GM12878 (cell line): ENCODE results near the gene ANK2. TPM values are rescaled to one million over a fixed set of nuclear protein-coding genes. Genes with fewer than 3 reads are reported as not detected.

Source experiments
- ATAC-seq: fragments of 200-7000 bp; cut with Tn5 transposase; 3 replicates; pipeline ENCODE4 v1.9.1; 2020; ENCODE audit warnings: mild to moderate bottlenecking, moderate library complexity
- BruUV-seq: library from RNA; stranded (reverse); fragments of 400-500 nt; replicated peaks from 2 replicates; lab custom pipeline; 2021; lab: Mats Ljungman, UMichigan
- CTCF ChIA-PET: fragments of 300-600 bp; sonication (Branson Sonifier 250); formaldehyde crosslinking; extraction: SDS; loops from one replicate; lab custom pipeline; 2021; ENCODE audit warnings: inconsistent platforms; lab: Yijun Ruan, JAX
- POLR2A ChIA-PET: fragments of 350-600 bp; formaldehyde crosslinking; extraction: SDS; loops from one replicate; lab custom pipeline; 2021; ENCODE audit warnings: inconsistent platforms; lab: Charles Lee
- RAD21 ChIA-PET: fragments of 300-600 bp; sonication (Branson Sonifier 250); formaldehyde crosslinking; loops from one replicate; lab custom pipeline; 2023; ENCODE audit warnings: antibody characterized with exemption; ENCODE audit not compliant: unreplicated experiment; lab: Charles Lee
- SMC1A ChIA-PET: fragments of 300-600 bp; sonication (Branson Sonifier 250); formaldehyde crosslinking; loops from one replicate; lab custom pipeline; 2023; ENCODE audit not compliant: unreplicated experiment, uncharacterized antibody; lab: Charles Lee
- DNase-seq: peaks from one replicate; pipeline ENCODE4 v3.0.0-alpha.2; 2011; ENCODE audit warnings: low read depth, low spot score
- FAIRE-seq: peaks from 3 replicates; lab custom pipeline; 2011; peaks lifted over from hg19 to GRCh38; lab: Jason Lieb, UNC
- H2AFZ ChIP-seq: 2 replicates; pipeline ENCODE4 v1.6.0; 2011; ENCODE audit warnings: low read depth, low read length, control low read depth; ENCODE audit not compliant: control insufficient read depth
- H3K27ac ChIP-seq: 2 replicates; pipeline ENCODE4 v1.5.1; 2011; ENCODE audit warnings: control low read depth; ENCODE audit not compliant: control insufficient read depth, insufficient read depth
- H3K27me3 ChIP-seq, 2 experiments: replicated peaks in 1 of 2; 2 replicates each; pipeline versions ENCODE4 v1.6.0 to v1.6.1; 2011; ENCODE audit warnings: low read length in 1 of 2; ENCODE audit not compliant: control insufficient read depth in 2 of 2, insufficient read depth in 2 of 2
- H3K36me3 ChIP-seq, 2 experiments: 2 replicates each; pipeline ENCODE4 v1.5.1; 2011; ENCODE audit warnings: low read length in 1 of 2; ENCODE audit not compliant: control insufficient read depth in 2 of 2, insufficient read depth in 2 of 2
- H3K4me1 ChIP-seq: 2 replicates; pipeline ENCODE4 v1.6.1; 2011; ENCODE audit warnings: mild to moderate bottlenecking, low read length, moderate library complexity, mixed read lengths; ENCODE audit not compliant: control insufficient read depth, insufficient read depth
- H3K4me2 ChIP-seq: 2 replicates; pipeline ENCODE4 v1.6.0; 2011; ENCODE audit warnings: control low read depth; ENCODE audit not compliant: control insufficient read depth, insufficient read depth
- H3K4me3 ChIP-seq: fragments of 200-600 bp; sonication (generic); 2 replicates; pipeline ENCODE4 v1.5.1; 2016
- H3K79me2 ChIP-seq: 2 replicates; pipeline ENCODE4 v1.6.0; 2011; ENCODE audit warnings: low read length; ENCODE audit not compliant: control insufficient read depth, insufficient read depth
- H3K9ac ChIP-seq: 2 replicates; pipeline ENCODE4 v1.8.0; 2011; ENCODE audit warnings: low read length, control low read depth, mixed read lengths; ENCODE audit not compliant: control insufficient read depth, insufficient read depth
- H3K9me3 ChIP-seq: replicated peaks from 3 replicates; pipeline ENCODE4 v1.5.1; 2011; ENCODE audit warnings: mild to moderate bottlenecking, low read length; ENCODE audit not compliant: control insufficient read depth, insufficient read depth
- H4K20me1 ChIP-seq: 2 replicates; pipeline ENCODE4 v1.6.0; 2011; ENCODE audit not compliant: control insufficient read depth, insufficient read depth
- CHD2 ChIP-seq: IDR thresholded peaks from 2 replicates; pipeline ENCODE4 v1.6.1; 2011; ENCODE audit warnings: low read depth, low read length, improper control_type of control experiment, borderline replicate concordance
- DPF2 ChIP-seq: fragments of 450-650 bp; IDR thresholded peaks from 2 replicates; pipeline ENCODE4 v1.6.1; 2017; ENCODE audit warnings: mild to moderate bottlenecking
- EGR1 ChIP-seq, 2 experiments: IDR thresholded peaks; 1 replicate in 1 of 2; 2 replicates in 1 of 2; pipeline ENCODE4 v1.6.1; 2011 to 2012; ENCODE audit warnings: low read depth in 2 of 2, low read length in 2 of 2, borderline replicate concordance in 1 of 2, mild to moderate bottlenecking in 1 of 2, moderate library complexity in 1 of 2
- EP300 ChIP-seq, 2 experiments: fragments of 150-350 bp in 1 of 2; IDR thresholded peaks; 2 replicates each; pipeline ENCODE4 v1.6.1; 2011 to 2012; ENCODE audit warnings: low read depth in 2 of 2, low read length in 2 of 2, borderline replicate concordance in 1 of 2, improper control_type of control experiment in 1 of 2, inconsistent platforms in 1 of 2; ENCODE audit not compliant: control insufficient read depth in 1 of 2
- NR2C2 ChIP-seq: IDR thresholded peaks from 2 replicates; pipeline ENCODE4 v1.6.1; 2011; ENCODE audit warnings: borderline replicate concordance, low read depth; ENCODE audit not compliant: control insufficient read depth, insufficient read length
- PAX5 ChIP-seq: IDR thresholded peaks from 2 replicates; pipeline ENCODE4 v1.6.1; 2011; ENCODE audit warnings: low read depth, low read length, borderline replicate concordance
- POLR2AphosphoS2 ChIP-seq: IDR thresholded peaks from 2 replicates; pipeline ENCODE4 v1.6.1; 2011; ENCODE audit warnings: low read depth, mild to moderate bottlenecking, low read length, improper control_type of control experiment, moderate library complexity
- RAD51 ChIP-seq: fragments of 450-650 bp; IDR thresholded peaks from 2 replicates; pipeline ENCODE4 v1.6.1; 2016; ENCODE audit warnings: moderate library complexity, mild to moderate bottlenecking, inconsistent platforms
- RUNX3 ChIP-seq: IDR thresholded peaks from 2 replicates; pipeline ENCODE4 v1.6.1; 2012; ENCODE audit warnings: low read length, inconsistent platforms
- SMAD1 ChIP-seq: fragments of 450-650 bp; IDR thresholded peaks from 2 replicates; pipeline ENCODE4 v1.6.1; 2018; ENCODE audit warnings: mild to moderate bottlenecking, low read depth; ENCODE audit not compliant: partially characterized antibody
- SREBF1 ChIP-seq: IDR thresholded peaks from 2 replicates; pipeline ENCODE4 v1.6.1; 2012; ENCODE audit warnings: mild to moderate bottlenecking, low read length
- TARDBP ChIP-seq: IDR thresholded peaks from 2 replicates; pipeline ENCODE4 v1.6.1; 2016; ENCODE audit warnings: borderline replicate concordance
- TCF12 ChIP-seq: IDR thresholded peaks from 2 replicates; pipeline ENCODE4 v1.6.1; 2011; ENCODE audit warnings: low read depth, mild to moderate bottlenecking, low read length
- YY1 ChIP-seq: IDR thresholded peaks from 2 replicates; pipeline ENCODE4 v1.6.1; 2011; ENCODE audit warnings: low read depth, mild to moderate bottlenecking, low read length
- in situ Hi-C: fragments of 300-500 bp; cut with MboI; formaldehyde crosslinking; loops from 9 replicates; pipeline ENCODE4 v1.14.3; 2018; ENCODE audit warnings: mixed read lengths
- intact Hi-C: fragments of 100-400 bp; cut with micrococcal nuclease; formaldehyde crosslinking; loops from one replicate; pipeline ENCODE4 v1.14.2; 2022; ENCODE audit not compliant: unreplicated experiment
- polyA plus RNA-seq, 11 experiments: library from polyadenylated mRNA; depleted of rRNA in 4 of 11; unstranded in 6 of 11; stranded (reverse) in 5 of 11; fragments of >200 nt; fragmentation: Nextera tagmentation in 4 of 11; fragmentation: Illumina TruSeq in 1 of 11; extraction: Ambion mirVana in 4 of 11; extraction: Trizol in 1 of 11; gene quantifications; 1 replicate in 1 of 11; 2 replicates in 10 of 11; pipeline versions ENCODE4 v1.2.1 to v1.2.3, GENCODE V29; 2011 to 2016; ENCODE audit warnings: inconsistent platforms in 2 of 11, missing spikeins in 2 of 11, low read depth in 1 of 11
- total RNA-seq, 4 experiments: library from RNA; depleted of rRNA in 3 of 4; stranded (reverse); fragments of >200 nt in 3 of 4; fragmentation: Illumina TruSeq in 1 of 4; extraction: Trizol in 1 of 4; gene quantifications; 2 replicates each; pipeline versions ENCODE4 v1.2.1 to v1.2.3, GENCODE V29; 2013 to 2021

The ANK2 gene
- total and polyA plus RNA-seq, 10 of the 15 experiments (the other 5 are each of a cell fraction or from before 2014, with no cell fraction given) = 1.6 to 13.0 (median 4.1) TPM

DNA sequence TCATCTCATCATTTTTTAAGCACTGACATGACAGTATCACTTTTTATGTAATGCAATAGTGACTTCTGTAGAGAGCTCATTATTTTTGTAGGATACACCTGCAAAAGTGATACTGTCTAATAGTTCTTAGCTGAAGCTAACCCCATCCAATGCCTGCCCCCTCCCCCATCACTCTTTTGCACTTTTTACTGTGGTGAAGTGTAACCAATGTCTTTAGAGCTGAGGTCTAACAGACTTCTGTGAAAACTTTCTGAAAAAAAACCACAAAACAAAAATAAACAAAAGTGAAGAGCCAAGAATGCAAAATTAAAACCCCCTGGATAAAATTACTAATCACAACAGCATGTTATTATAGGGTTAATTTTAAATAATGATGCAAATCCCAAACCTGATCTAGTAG lies 301.1 kb downstream of the ANK2 start:
- POLR2A ChIA-PET = no interaction called here

More for the DNA sequence above, 301.1 kb downstream of the ANK2 start:
- ATAC-seq (no peak), DNase-seq (peak; percentile 17), FAIRE-seq (no peak)
- no peaks in the 10 kb centered on the region for H3K79me2 ChIP-seq
- H3K27ac ChIP-seq = no peak overlapping the region
- no peak overlapping the region for H3K4me2 ChIP-seq
- intact Hi-C loops (no loop called here), in situ Hi-C loops (no loop called here)
- no peak overlapping the region for H3K9ac ChIP-seq
- H4K20me1 ChIP-seq = no peaks in the 10 kb centered on the region
- H3K36me3 ChIP-seq = no peaks in the 10 kb centered on the region
- H3K27me3 ChIP-seq = no peaks in the 10 kb centered on the region
- RAD21 ChIA-PET = interaction anchor here (0.6 to 1.2 kb wide), 2 partner anchors 23 to 1348 kb away, joined by 3 read pairs; no protein-coding TSS in a partner anchor
- CTCF ChIA-PET = interaction anchor here (1.0 to 1.6 kb wide), 4 partner anchors 12 to 72 kb away, joined by 3 to 6 read pairs (median 3); no protein-coding TSS in a partner anchor
- H2AFZ ChIP-seq = no peak overlapping the region
- no peaks in the 10 kb centered on the region for H3K9me3 ChIP-seq
- TF ChIP-seq PAX5 (0 out of 2 replicates have a peak, but pooled peaks have one; percentile 26), SREBF1 (no peak), RUNX3 (peak; percentile 55), EP300 (IDR thresholded peaks at IDR 0.05; ENCODE audit: borderline replicate concordance in 1 of 2, control insufficient read depth in 1 of 2, low read depth in 2 of 2, low read length in 2 of 2) (peak in 1 of 2 experiments; percentile 28; a peak in 1 of 4 replicates), TCF12 (no peak), POLR2AphosphoS2 (no peak), RAD51 (no peak), YY1 (no peak), EGR1 (IDR thresholded peaks at IDR 0.05; ENCODE audit: borderline replicate concordance in 1 of 2, low read depth in 2 of 2, low read length in 2 of 2) (no peak), DPF2 (no peak), TARDBP (no peak), SMAD1 (no peak), NR2C2 (no peak), CHD2 (no peak)
- BruUV-seq = no TSS peak
- no peak overlapping the region for H3K4me3 ChIP-seq
- peaks cover 8% of the 10 kb centered on the region for H3K4me1 ChIP-seq
- SMC1A ChIA-PET = interaction anchor here (0.7 to 2.0 kb wide), 8 partner anchors 12 to 197 kb away, joined by 3 to 9 read pairs (median 4); no protein-coding TSS in a partner anchor
